Liver (tissue), 3 donors: ENCODE results near the gene TMEM242.

Source experiments
- HNF4G ChIP-seq: IDR thresholded peaks from 2 replicates; pipeline ENCODE4 v1.6.1; 2016; ENCODE audit warnings: antibody characterized with exemption
- RAD21 ChIP-seq, 2 donors: IDR thresholded peaks; 2 replicates each; pipeline ENCODE4 v1.6.1; 2016; ENCODE audit warnings: antibody characterized with exemption in 2 of 2, mild to moderate bottlenecking in 2 of 2
- SP1 ChIP-seq: IDR thresholded peaks from 2 replicates; pipeline ENCODE4 v1.6.1; 2018; ENCODE audit warnings: antibody characterized with exemption, mild to moderate bottlenecking
- TF ChIP-seq, protein P1 (sequence below): fragments of 150-350 bp; IDR thresholded peaks from 2 replicates; pipeline ENCODE4 v1.5.1; 2017; ENCODE audit warnings: improper control_type of control experiment, low read depth, low read length; ENCODE audit not compliant: missing input control
- donor health status: healthy.
- donor health status: healthy.

GRCh38 chr6:157370755-157371154 is 47.4 kb upstream of the TMEM242 start:
- TF ChIP-seq HNF4G (no peak), RAD21 (IDR thresholded peaks at IDR 0.05) (no peak), SP1 (no peak)
- TF ChIP-seq, protein P1, sequence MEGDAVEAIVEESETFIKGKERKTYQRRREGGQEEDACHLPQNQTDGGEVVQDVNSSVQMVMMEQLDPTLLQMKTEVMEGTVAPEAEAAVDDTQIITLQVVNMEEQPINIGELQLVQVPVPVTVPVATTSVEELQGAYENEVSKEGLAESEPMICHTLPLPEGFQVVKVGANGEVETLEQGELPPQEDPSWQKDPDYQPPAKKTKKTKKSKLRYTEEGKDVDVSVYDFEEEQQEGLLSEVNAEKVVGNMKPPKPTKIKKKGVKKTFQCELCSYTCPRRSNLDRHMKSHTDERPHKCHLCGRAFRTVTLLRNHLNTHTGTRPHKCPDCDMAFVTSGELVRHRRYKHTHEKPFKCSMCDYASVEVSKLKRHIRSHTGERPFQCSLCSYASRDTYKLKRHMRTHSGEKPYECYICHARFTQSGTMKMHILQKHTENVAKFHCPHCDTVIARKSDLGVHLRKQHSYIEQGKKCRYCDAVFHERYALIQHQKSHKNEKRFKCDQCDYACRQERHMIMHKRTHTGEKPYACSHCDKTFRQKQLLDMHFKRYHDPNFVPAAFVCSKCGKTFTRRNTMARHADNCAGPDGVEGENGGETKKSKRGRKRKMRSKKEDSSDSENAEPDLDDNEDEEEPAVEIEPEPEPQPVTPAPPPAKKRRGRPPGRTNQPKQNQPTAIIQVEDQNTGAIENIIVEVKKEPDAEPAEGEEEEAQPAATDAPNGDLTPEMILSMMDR, result no peak
